Naive B cell (primary cell): Measurements from ENCODE around the gene STX11. TPM values are rescaled to one million over a fixed set of nuclear protein-coding genes. Genes with fewer than 3 reads are reported as not detected.
A peak's percentile ranks its signal among the peaks of the same experiment; 100 is the strongest.
"Not testable (repeated sequence)": the region's sequence is repeated elsewhere in the genome, so short reads cannot be mapped to it uniquely, and the experiment has no call there.

ENCODE experiments used
- ATAC-seq, 2 donors: fragments of 150-1000 bp; cut with Tn5 transposase; 2 replicates each; pipeline ENCODE4 v1.10.0; 2021; ENCODE audit warnings: low read depth in 2 of 2, mild to moderate bottlenecking in 2 of 2, moderate library complexity in 2 of 2
- DNase-seq: peaks from one replicate; pipeline ENCODE4 v3.0.0; 2022
- H3K27ac Mint-ChIP-seq, 6 donors: one replicate each; pipeline ENCODE4 v1.8.0; 2020 to 2022; ENCODE audit warnings: mild to moderate bottlenecking in 6 of 6, mixed read lengths in 6 of 6, moderate library complexity in 5 of 6, inconsistent platforms in 2 of 6
- H3K27me3 Mint-ChIP-seq, 3 donors: one replicate each; pipeline ENCODE4 v1.8.0; 2021 to 2022; ENCODE audit warnings: mixed read lengths in 3 of 3, mild to moderate bottlenecking in 1 of 3
- H3K36me3 Mint-ChIP-seq, 2 donors: one replicate each; pipeline ENCODE4 v1.8.0; 2020 to 2022; ENCODE audit warnings: mixed read lengths in 2 of 2, inconsistent platforms in 1 of 2, mild to moderate bottlenecking in 1 of 2
- H3K4me1 Mint-ChIP-seq, 3 donors: one replicate each; pipeline ENCODE4 v1.8.0; 2020 to 2022; ENCODE audit warnings: mixed read lengths in 3 of 3, inconsistent platforms in 1 of 3, mild to moderate bottlenecking in 1 of 3, moderate library complexity in 1 of 3
- H3K4me3 Mint-ChIP-seq, 8 donors: one replicate each; pipeline ENCODE4 v1.8.0; 2020 to 2022; ENCODE audit warnings: mild to moderate bottlenecking in 8 of 8, mixed read lengths in 8 of 8, moderate library complexity in 8 of 8, inconsistent platforms in 2 of 8
- H3K9me3 Mint-ChIP-seq, 7 donors: one replicate each; pipeline ENCODE4 v1.8.0; 2020 to 2022; ENCODE audit warnings: mixed read lengths in 7 of 7, mild to moderate bottlenecking in 5 of 7, inconsistent platforms in 2 of 7, moderate library complexity in 1 of 7
- polyA plus RNA-seq, 6 donors: library from polyadenylated mRNA; unstranded; fragments of 300-500 nt; fragmentation: Illumina TruSeq; gene quantifications; one replicate each; pipeline ENCODE4 v1.2.3, GENCODE V29; 2021; ENCODE audit warnings: low read depth in 6 of 6

The STX11 gene
- polyA plus RNA-seq, 6 donors from 2014 or later, result 0.26 to 4.1 (median 2.8) TPM

- Mint-ChIP-seq H3K4me3 (no peak overlapping the region), H3K4me1 (peaks cover 0 to 6% (median 0%) of the 10 kb centered on the region in 3 donors), H3K36me3 (no peaks in the 10 kb centered on the region), H3K27me3 (peaks cover 6 to 19% (median 8%) of the 10 kb centered on the region in 3 donors), H3K27ac (no peak overlapping the region), H3K9me3 (no peaks in the 10 kb centered on the region)
- no peak for DNase-seq
- ATAC-seq, result no peak
Observed at GRCh38 chr6:144129469-144129868, 20.8 kb upstream of the STX11 start.

GRCh38 chr6:144131248-144131709 lies 19.0 kb upstream of the STX11 start:
- H3K36me3 Mint-ChIP-seq, result no peaks in the 10 kb centered on the region
- H3K4me3 Mint-ChIP-seq, result no peak overlapping the region
- H3K4me1 Mint-ChIP-seq, result peaks cover 0 to 6% (median 0%) of the 10 kb centered on the region in 3 donors
- no peaks in the 10 kb centered on the region for H3K9me3 Mint-ChIP-seq
- DNase-seq (no peak), ATAC-seq (no peak)
- no peak overlapping the region for H3K27ac Mint-ChIP-seq
- peaks cover 6 to 19% (median 8%) of the 10 kb centered on the region in 3 donors for H3K27me3 Mint-ChIP-seq

- H3K27ac Mint-ChIP-seq, H3K36me3 Mint-ChIP-seq, DNase-seq, H3K4me1 Mint-ChIP-seq, ATAC-seq, H3K4me3 Mint-ChIP-seq, H3K9me3 Mint-ChIP-seq: not testable (repeated sequence)
- peaks cover 6 to 22% (median 8%) of the 10 kb centered on the region in 3 donors for H3K27me3 Mint-ChIP-seq
Observed at GRCh38 chr6:144132167-144132690, 18.1 kb upstream of the STX11 start.

GRCh38 chr6:144133225-144133821 lies 17.0 kb upstream of the STX11 start:
- ATAC-seq (no peak), DNase-seq (no peak)
- Mint-ChIP-seq H3K9me3 (no peaks in the 10 kb centered on the region), H3K4me1 (peaks cover 0 to 6% (median 0%) of the 10 kb centered on the region in 3 donors), H3K27ac (no peak overlapping the region), H3K27me3 (peaks cover 6 to 22% (median 11%) of the 10 kb centered on the region in 3 donors), H3K4me3 (no peak overlapping the region), H3K36me3 (no peaks in the 10 kb centered on the region)

- H3K27ac Mint-ChIP-seq, result no peak overlapping the region
- no peaks in the 10 kb centered on the region for H3K9me3 Mint-ChIP-seq
- ATAC-seq, result no peak
- peaks cover 6 to 17% (median 8%) of the 10 kb centered on the region in 3 donors for H3K27me3 Mint-ChIP-seq
- peaks cover 0 to 6% (median 0%) of the 10 kb centered on the region in 3 donors for H3K4me1 Mint-ChIP-seq
- H3K36me3 Mint-ChIP-seq, result no peaks in the 10 kb centered on the region
- no peak for DNase-seq
- no peak overlapping the region for H3K4me3 Mint-ChIP-seq
Observed at GRCh38 chr6:144134176-144134575, 16.1 kb upstream of the STX11 start.

- DNase-seq (no peak), ATAC-seq (no peak)
- Mint-ChIP-seq H3K4me1 (peaks cover 0 to 6% (median 0%) of the 10 kb centered on the region in 3 donors), H3K9me3 (no peaks in the 10 kb centered on the region), H3K27me3 (peaks cover 3 to 17% (median 6%) of the 10 kb centered on the region in 3 donors), H3K36me3 (no peaks in the 10 kb centered on the region), H3K4me3 (no peak overlapping the region), H3K27ac (no peak overlapping the region)
Observed at GRCh38 chr6:144134737-144135136, 15.6 kb upstream of the STX11 start.

GRCh38 chr6:144138542-144138941 lies 11.8 kb upstream of the STX11 start:
- DNase-seq (no peak), ATAC-seq (no peak)
- Mint-ChIP-seq H3K36me3 (no peaks in the 10 kb centered on the region), H3K27me3 (peaks cover 2 to 5% (median 3%) of the 10 kb centered on the region in 3 donors), H3K9me3 (peaks cover 0 to 3% (median 0%) of the 10 kb centered on the region in 7 donors), H3K4me1 (no peaks in the 10 kb centered on the region), H3K4me3 (no peak overlapping the region), H3K27ac (no peak overlapping the region)

- Mint-ChIP-seq H3K4me1 (no peaks in the 10 kb centered on the region), H3K27ac (no peak overlapping the region), H3K4me3 (no peak overlapping the region), H3K36me3 (no peaks in the 10 kb centered on the region), H3K9me3 (peaks cover 0 to 3% (median 0%) of the 10 kb centered on the region in 7 donors), H3K27me3 (peaks cover 0 to 5% (median 3%) of the 10 kb centered on the region in 3 donors)
- DNase-seq, result no peak
- ATAC-seq, result no peak
Observed at GRCh38 chr6:144139817-144140216, 10.5 kb upstream of the STX11 start.

GRCh38 chr6:144140867-144141266 lies 9.4 kb upstream of the STX11 start:
- DNase-seq (no peak), ATAC-seq (no peak)
- H3K4me3 Mint-ChIP-seq, result no peak overlapping the region
- H3K4me1 Mint-ChIP-seq, result no peaks in the 10 kb centered on the region
- no peaks in the 10 kb centered on the region for H3K36me3 Mint-ChIP-seq
- H3K27ac Mint-ChIP-seq, result no peak overlapping the region
- peaks cover 0 to 3% (median 0%) of the 10 kb centered on the region in 7 donors for H3K9me3 Mint-ChIP-seq
- peaks cover 0 to 5% (median 3%) of the 10 kb centered on the region in 3 donors for H3K27me3 Mint-ChIP-seq

GRCh38 chr6:144141470-144141869 lies 8.8 kb upstream of the STX11 start:
- Mint-ChIP-seq H3K36me3 (no peaks in the 10 kb centered on the region), H3K4me3 (no peak overlapping the region), H3K9me3 (peaks cover 0 to 3% (median 0%) of the 10 kb centered on the region in 7 donors), H3K4me1 (no peaks in the 10 kb centered on the region), H3K27me3 (peaks cover 0 to 5% (median 3%) of the 10 kb centered on the region in 3 donors), H3K27ac (no peak overlapping the region)
- DNase-seq, result no peak
- ATAC-seq, result no peak

- ATAC-seq (no peak), DNase-seq (no peak)
- no peak overlapping the region for H3K27ac Mint-ChIP-seq
- H3K4me1 Mint-ChIP-seq, result peaks cover 2 to 10% (median 3%) of the 10 kb centered on the region in 3 donors
- H3K4me3 Mint-ChIP-seq, result no peak overlapping the region
- H3K27me3 Mint-ChIP-seq, result no peaks in the 10 kb centered on the region
- no peaks in the 10 kb centered on the region for H3K36me3 Mint-ChIP-seq
- peaks cover 0 to 3% (median 0%) of the 10 kb centered on the region in 7 donors for H3K9me3 Mint-ChIP-seq
Observed at GRCh38 chr6:144143106-144143505, 7.2 kb upstream of the STX11 start.

GRCh38 chr6:144143878-144144277 lies 6.4 kb upstream of the STX11 start:
- DNase-seq, result no peak
- no peak for ATAC-seq
- no peaks in the 10 kb centered on the region for H3K27me3 Mint-ChIP-seq

GRCh38 chr6:144144996-144145395 lies 5.3 kb upstream of the STX11 start:
- no peaks in the 10 kb centered on the region for H3K36me3 Mint-ChIP-seq
- H3K9me3 Mint-ChIP-seq, result peaks cover 0 to 3% (median 0%) of the 10 kb centered on the region in 7 donors
- DNase-seq (no peak), ATAC-seq (no peak)
- H3K4me1 Mint-ChIP-seq, result peaks cover 5 to 19% (median 7%) of the 10 kb centered on the region in 3 donors
- H3K27ac Mint-ChIP-seq, result no peak overlapping the region
- H3K4me3 Mint-ChIP-seq, result peak overlapping the region in 1 of 8 donors; percentile 3
- H3K27me3 Mint-ChIP-seq, result no peaks in the 10 kb centered on the region

More at GRCh38 chr6:144143878-144144277, 6.4 kb upstream of the STX11 start:
- peaks cover 2 to 14% (median 3%) of the 10 kb centered on the region in 3 donors for H3K4me1 Mint-ChIP-seq
- H3K4me3 Mint-ChIP-seq, result no peak overlapping the region
- peaks cover 0 to 3% (median 0%) of the 10 kb centered on the region in 7 donors for H3K9me3 Mint-ChIP-seq
- no peak overlapping the region for H3K27ac Mint-ChIP-seq
- no peaks in the 10 kb centered on the region for H3K36me3 Mint-ChIP-seq

GRCh38 chr6:144145541-144145940 lies 4.8 kb upstream of the STX11 start:
- ATAC-seq (no peak), DNase-seq (no peak)
- H3K36me3 Mint-ChIP-seq, result no peaks in the 10 kb centered on the region
- H3K27me3 Mint-ChIP-seq, result no peaks in the 10 kb centered on the region
- H3K27ac Mint-ChIP-seq, result no peak overlapping the region
- H3K9me3 Mint-ChIP-seq, result peaks cover 0 to under 1% (median 0%) of the 10 kb centered on the region in 7 donors
- peak overlapping the region in 2 of 8 donors; percentile 3 to 48 for H3K4me3 Mint-ChIP-seq
- H3K4me1 Mint-ChIP-seq, result peaks cover 5 to 19% (median 7%) of the 10 kb centered on the region in 3 donors
